ENCODE results near the gene AXIN2. TPM values are rescaled to one million over a fixed set of nuclear protein-coding genes. Genes with fewer than 3 reads are reported as not detected.

The AXIN2 gene
- total RNA-seq, 1 experiment from 2014 or later: 2.4 TPM

- no peak for ATAC-seq
- Histone ChIP-seq H3K36me3 (ENCODE audit: control insufficient read depth, insufficient read depth, low read length) (peaks cover 4% of the 10 kb centered on the region; the same call in 1 of the 2 replicates), H3K4me1 (ENCODE audit: control insufficient read depth, insufficient read depth, low read length) (peaks cover 3% of the 10 kb centered on the region; the same call in 1 of the 2 replicates), H3K27ac (ENCODE audit: low read length) (no peak overlapping the region), H3K4me3 (ENCODE audit: low read depth in 2 of 2, low read length in 2 of 2) (no peak overlapping the region), H3K9me3 (ENCODE audit: control insufficient read depth, insufficient read depth, low read depth, low read length) (no peaks in the 10 kb centered on the region), H3K27me3 (ENCODE audit: control insufficient read depth, insufficient read depth, low read length) (no peaks in the 10 kb centered on the region)
- POLR2A ChIA-PET: no interaction called here
- no peak for DNase-seq (ENCODE audit: low read depth, low spot score)
- BruUV-seq (replicated peaks): no TSS peak
- in situ Hi-C loops (cut with HindIII; ENCODE audit: low pct_unique_long_range_greater_than_20kb, low sequenced_read_pairs) (no loop called here), intact Hi-C loops (cut with micrococcal nuclease; ENCODE audit: unreplicated experiment) (loop anchor here (5.0 kb wide), 2 partner anchors 257 to 277 kb away; no protein-coding TSS in a partner anchor)
- CTCF ChIA-PET: no interaction called here
- TF ChIP-seq SIN3A (IDR thresholded peaks at IDR 0.05; ENCODE audit: borderline replicate concordance, insufficient read depth, low read depth, low read length) (no peak), TCF7L2 (IDR thresholded peaks at IDR 0.05; ENCODE audit: low read depth, low read length) (no peak), POLR2AphosphoS5 (IDR thresholded peaks at IDR 0.05; ENCODE audit: low read depth, low read length) (no peak)
- TF ChIP-seq, protein P1, sequence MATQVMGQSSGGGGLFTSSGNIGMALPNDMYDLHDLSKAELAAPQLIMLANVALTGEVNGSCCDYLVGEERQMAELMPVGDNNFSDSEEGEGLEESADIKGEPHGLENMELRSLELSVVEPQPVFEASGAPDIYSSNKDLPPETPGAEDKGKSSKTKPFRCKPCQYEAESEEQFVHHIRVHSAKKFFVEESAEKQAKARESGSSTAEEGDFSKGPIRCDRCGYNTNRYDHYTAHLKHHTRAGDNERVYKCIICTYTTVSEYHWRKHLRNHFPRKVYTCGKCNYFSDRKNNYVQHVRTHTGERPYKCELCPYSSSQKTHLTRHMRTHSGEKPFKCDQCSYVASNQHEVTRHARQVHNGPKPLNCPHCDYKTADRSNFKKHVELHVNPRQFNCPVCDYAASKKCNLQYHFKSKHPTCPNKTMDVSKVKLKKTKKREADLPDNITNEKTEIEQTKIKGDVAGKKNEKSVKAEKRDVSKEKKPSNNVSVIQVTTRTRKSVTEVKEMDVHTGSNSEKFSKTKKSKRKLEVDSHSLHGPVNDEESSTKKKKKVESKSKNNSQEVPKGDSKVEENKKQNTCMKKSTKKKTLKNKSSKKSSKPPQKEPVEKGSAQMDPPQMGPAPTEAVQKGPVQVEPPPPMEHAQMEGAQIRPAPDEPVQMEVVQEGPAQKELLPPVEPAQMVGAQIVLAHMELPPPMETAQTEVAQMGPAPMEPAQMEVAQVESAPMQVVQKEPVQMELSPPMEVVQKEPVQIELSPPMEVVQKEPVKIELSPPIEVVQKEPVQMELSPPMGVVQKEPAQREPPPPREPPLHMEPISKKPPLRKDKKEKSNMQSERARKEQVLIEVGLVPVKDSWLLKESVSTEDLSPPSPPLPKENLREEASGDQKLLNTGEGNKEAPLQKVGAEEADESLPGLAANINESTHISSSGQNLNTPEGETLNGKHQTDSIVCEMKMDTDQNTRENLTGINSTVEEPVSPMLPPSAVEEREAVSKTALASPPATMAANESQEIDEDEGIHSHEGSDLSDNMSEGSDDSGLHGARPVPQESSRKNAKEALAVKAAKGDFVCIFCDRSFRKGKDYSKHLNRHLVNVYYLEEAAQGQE (IDR thresholded peaks at IDR 0.05; ENCODE audit: insufficient read depth in 1 of 2, low read depth in 2 of 2, low read length in 1 of 2): no peak
- TF ChIP-seq, protein P2, sequence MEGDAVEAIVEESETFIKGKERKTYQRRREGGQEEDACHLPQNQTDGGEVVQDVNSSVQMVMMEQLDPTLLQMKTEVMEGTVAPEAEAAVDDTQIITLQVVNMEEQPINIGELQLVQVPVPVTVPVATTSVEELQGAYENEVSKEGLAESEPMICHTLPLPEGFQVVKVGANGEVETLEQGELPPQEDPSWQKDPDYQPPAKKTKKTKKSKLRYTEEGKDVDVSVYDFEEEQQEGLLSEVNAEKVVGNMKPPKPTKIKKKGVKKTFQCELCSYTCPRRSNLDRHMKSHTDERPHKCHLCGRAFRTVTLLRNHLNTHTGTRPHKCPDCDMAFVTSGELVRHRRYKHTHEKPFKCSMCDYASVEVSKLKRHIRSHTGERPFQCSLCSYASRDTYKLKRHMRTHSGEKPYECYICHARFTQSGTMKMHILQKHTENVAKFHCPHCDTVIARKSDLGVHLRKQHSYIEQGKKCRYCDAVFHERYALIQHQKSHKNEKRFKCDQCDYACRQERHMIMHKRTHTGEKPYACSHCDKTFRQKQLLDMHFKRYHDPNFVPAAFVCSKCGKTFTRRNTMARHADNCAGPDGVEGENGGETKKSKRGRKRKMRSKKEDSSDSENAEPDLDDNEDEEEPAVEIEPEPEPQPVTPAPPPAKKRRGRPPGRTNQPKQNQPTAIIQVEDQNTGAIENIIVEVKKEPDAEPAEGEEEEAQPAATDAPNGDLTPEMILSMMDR (IDR thresholded peaks at IDR 0.05): no peak
These were observed 6.8 kb downstream of the AXIN2 start for GRCh38 chr17:65554553-65555223.

- Histone ChIP-seq H3K4me3 (ENCODE audit: low read depth in 2 of 2, low read length in 2 of 2) (no peak overlapping the region), H3K9me3 (ENCODE audit: control insufficient read depth, insufficient read depth, low read depth, low read length) (no peaks in the 10 kb centered on the region), H3K27me3 (ENCODE audit: control insufficient read depth, insufficient read depth, low read length) (no peaks in the 10 kb centered on the region), H3K27ac (ENCODE audit: low read length) (no peak overlapping the region), H3K4me1 (ENCODE audit: control insufficient read depth, insufficient read depth, low read length) (no peaks in the 10 kb centered on the region), H3K36me3 (ENCODE audit: control insufficient read depth, insufficient read depth, low read length) (no peaks in the 10 kb centered on the region)
- no peak for DNase-seq (ENCODE audit: low read depth, low spot score)
- POLR2A ChIA-PET: no interaction called here
- TF ChIP-seq, protein P2 (IDR thresholded peaks at IDR 0.05): no peak
- TF ChIP-seq, protein P1 (IDR thresholded peaks at IDR 0.05; ENCODE audit: insufficient read depth in 1 of 2, low read depth in 2 of 2, low read length in 1 of 2): no peak
- TF ChIP-seq TCF7L2 (IDR thresholded peaks at IDR 0.05; ENCODE audit: low read depth, low read length) (no peak), POLR2AphosphoS5 (IDR thresholded peaks at IDR 0.05; ENCODE audit: low read depth, low read length) (no peak), SIN3A (IDR thresholded peaks at IDR 0.05; ENCODE audit: borderline replicate concordance, insufficient read depth, low read depth, low read length) (no peak)
- no TSS peak for BruUV-seq (replicated peaks)
- in situ Hi-C loops (cut with HindIII; ENCODE audit: low pct_unique_long_range_greater_than_20kb, low sequenced_read_pairs): no loop called here
- intact Hi-C loops (cut with micrococcal nuclease; ENCODE audit: unreplicated experiment): no loop called here
- ATAC-seq: no peak
- CTCF ChIA-PET: no interaction called here
These were observed 7.5 kb downstream of the AXIN2 start for GRCh38 chr17:65553646-65554552.
